ENCODE data around the gene TOMM40. TPM values are rescaled to one million over a fixed set of nuclear protein-coding genes. Genes with fewer than 3 reads are reported as not detected.

The TOMM40 gene
- total RNA-seq, 2 experiments from 2014 or later, result 80.9 to 89.7 TPM

- Histone ChIP-seq H3K4me1 (ENCODE audit: insufficient read depth, low read length, poor library complexity, severe bottlenecking) (peaks cover 16% of the 10 kb centered on the region), H2AFZ (ENCODE audit: low read length) (no peak overlapping the region), H3K9me3 (ENCODE audit: low read length) (no peaks in the 10 kb centered on the region), H3K36me3 (ENCODE audit: insufficient read depth, low read length) (no peaks in the 10 kb centered on the region), H4K20me1 (ENCODE audit: insufficient read depth, low read length) (no peaks in the 10 kb centered on the region), H3K9me2 (ENCODE audit: insufficient read depth, low read length) (no peaks in the 10 kb centered on the region), H3K4me3 (ENCODE audit: low read depth, low read length, poor library complexity, severe bottlenecking) (no peak overlapping the region), H3K4me2 (ENCODE audit: low read length) (no peak overlapping the region), H3K79me2 (ENCODE audit: insufficient read depth, low read depth, low read length) (no peaks in the 10 kb centered on the region), H3K27ac (ENCODE audit: low read depth, low read length, poor library complexity, severe bottlenecking) (no peak overlapping the region)
- CTCF ChIA-PET (ENCODE audit: unreplicated experiment), result no interaction called here
- DNase-seq (ENCODE audit: low spot score), result no peak
- TF ChIP-seq CTCF (conservative IDR thresholded peaks at IDR 0.05; ENCODE audit: low read length) (no peak), EZH2phosphoT487 (IDR thresholded peaks at IDR 0.05; ENCODE audit: borderline replicate concordance, low read depth, low read length) (no peak)
- intact Hi-C loops (cut with micrococcal nuclease; ENCODE audit: unreplicated experiment), result no loop called here
- no TSS peak for BruUV-seq (replicated peaks)
- POLR2A ChIA-PET, result interaction anchor here (0.6 kb wide), 1 partner anchor 41 kb away, joined by 9 read pairs; no protein-coding TSS in a partner anchor
Measured at GRCh38 chr19:44847144-44848035, 43.7 kb upstream of the TOMM40 start.

- Histone ChIP-seq H3K4me1 (ENCODE audit: insufficient read depth, low read length, poor library complexity, severe bottlenecking) (peaks cover 16% of the 10 kb centered on the region), H3K36me3 (ENCODE audit: insufficient read depth, low read length) (no peaks in the 10 kb centered on the region), H4K20me1 (ENCODE audit: insufficient read depth, low read length) (no peaks in the 10 kb centered on the region), H3K9me3 (ENCODE audit: low read length) (no peaks in the 10 kb centered on the region), H3K4me2 (ENCODE audit: low read length) (no peak overlapping the region), H3K9me2 (ENCODE audit: insufficient read depth, low read length) (no peaks in the 10 kb centered on the region), H3K4me3 (ENCODE audit: low read depth, low read length, poor library complexity, severe bottlenecking) (no peak overlapping the region), H2AFZ (ENCODE audit: low read length) (no peak overlapping the region), H3K27ac (ENCODE audit: low read depth, low read length, poor library complexity, severe bottlenecking) (no peak overlapping the region), H3K79me2 (ENCODE audit: insufficient read depth, low read depth, low read length) (no peaks in the 10 kb centered on the region)
- intact Hi-C loops (cut with micrococcal nuclease; ENCODE audit: unreplicated experiment), result no loop called here
- TF ChIP-seq CTCF (conservative IDR thresholded peaks at IDR 0.05; ENCODE audit: low read length), result no peak
- TF ChIP-seq EZH2phosphoT487 (IDR thresholded peaks at IDR 0.05; ENCODE audit: borderline replicate concordance, low read depth, low read length), result no peak
- DNase-seq (ENCODE audit: low spot score), result no peak
- ChIA-PET POLR2A (interaction anchor here (0.6 kb wide), 1 partner anchor 42 kb away, joined by 9 read pairs; no protein-coding TSS in a partner anchor), CTCF (ENCODE audit: unreplicated experiment) (no interaction called here)
- BruUV-seq (replicated peaks), result no TSS peak
Measured at GRCh38 chr19:44848036-44848811, 42.8 kb upstream of the TOMM40 start.

Measured in OCI-LY7 (cell line).